Measurements from ENCODE around the gene KRTAP12-3. TPM values are rescaled to one million over a fixed set of nuclear protein-coding genes. Genes with fewer than 3 reads are reported as not detected.

Gene KRTAP12-3
- total and polyA plus RNA-seq, 9 of the 15 experiments (the other 6 are each of a cell fraction or from before 2014, with no cell fraction given), result not detected

GRCh38 chr21:44654576-44655175 is 3.1 kb upstream of the KRTAP12-3 start, which contains the start of gene KRTAP12-4:
TSS of gene KRTAP12-4 (minus strand) at chr21:44654659. CDS start at chr21:44654614, 45 bp downstream.
- Histone ChIP-seq H3K27ac (ENCODE audit: extremely low read depth, low read depth, low read length) (no peak within 1 kb of the TSS), H2AFZ (ENCODE audit: low read depth, low read length) (no peak within 1 kb of the TSS), H3K9ac (ENCODE audit: insufficient read depth in 1 of 2, low read depth in 2 of 2, low read length in 2 of 2) (no peak within 1 kb of the TSS), H3K4me2 (ENCODE audit: insufficient read depth, low read length) (no peak within 1 kb of the TSS), H3K9me3 (replicated peaks; ENCODE audit: control insufficient read depth, insufficient read depth, low read depth, low read length) (no peaks in the 10 kb centered on the region), H3K4me1 (replicated peaks in 1 of 2; ENCODE audit: control insufficient read depth in 2 of 2, insufficient read depth in 2 of 2, low read length in 2 of 2) (peaks cover 0 to 8% of the 10 kb centered on the region in 2 experiments; a peak in 2 of 5 replicates), H3K36me3 (ENCODE audit: control insufficient read depth, insufficient read depth, low read length) (no peaks in the 10 kb centered on the region), H4K20me1 (replicated peaks; ENCODE audit: control insufficient read depth, insufficient read depth, low read length) (no peaks in the 10 kb centered on the region), H3K4me3 (no peak within 1 kb of the TSS), H3K9me1 (ENCODE audit: control insufficient read depth, insufficient read depth, low read length) (no peaks in the 10 kb centered on the region), H3K27me3 (ENCODE audit: control insufficient read depth in 2 of 2, insufficient read depth in 2 of 2, low read length in 2 of 2) (peaks cover 11 to 52% of the 10 kb centered on the region in 2 experiments; a peak in 4 of 5 replicates), H3K79me2 (ENCODE audit: control insufficient read depth, insufficient read depth, low read length) (no peaks in the 10 kb centered on the region)
- intact Hi-C loops (cut with micrococcal nuclease), result no loop called here
- no peak for TF ChIP-seq TAF1 (IDR thresholded peaks at IDR 0.05; ENCODE audit: control insufficient read depth, extremely low read depth, insufficient read depth, low read length, severe bottlenecking)
- TF ChIP-seq BRD9 (IDR thresholded peaks at IDR 0.05; ENCODE audit: low read depth, partially characterized antibody), result no peak
- no peak for TF ChIP-seq HOXB6 (CRISPR knock-in tag; IDR thresholded peaks at IDR 0.05; ENCODE audit: borderline replicate concordance)
- no peak for TF ChIP-seq WHSC1 (IDR thresholded peaks at IDR 0.05; ENCODE audit: low read length)
- TF ChIP-seq ZKSCAN3 (CRISPR knock-in tag; IDR thresholded peaks at IDR 0.05), result no peak
- no peak for TF ChIP-seq JUN (IDR thresholded peaks at IDR 0.05; ENCODE audit: borderline replicate concordance, low read depth, low read length)
- no peak for TF ChIP-seq JUN (CRISPR knock-in tag; IDR thresholded peaks at IDR 0.05; ENCODE audit: borderline replicate concordance)
- TF ChIP-seq ZNF586 (CRISPR knock-in tag; conservative IDR thresholded peaks at IDR 0.05), result no peak
- TF ChIP-seq TAL1 (IDR thresholded peaks at IDR 0.05), result no peak
- no peak for TF ChIP-seq KHSRP (IDR thresholded peaks at IDR 0.05)
- no peak for TF ChIP-seq FOXA1 (IDR thresholded peaks at IDR 0.05; ENCODE audit: borderline replicate concordance)
- no peak for TF ChIP-seq SMAD3 (CRISPR knock-in tag; conservative IDR thresholded peaks at IDR 0.05)
- TF ChIP-seq THAP12 (CRISPR knock-in tag; IDR thresholded peaks at IDR 0.05), result no peak
- no peak for TF ChIP-seq NR0B1 (IDR thresholded peaks at IDR 0.05; ENCODE audit: partially characterized antibody)
- TF ChIP-seq ATF1 (CRISPR knock-in tag; IDR thresholded peaks at IDR 0.05), result no peak
- no peak for TF ChIP-seq ATF1 (tag; IDR thresholded peaks at IDR 0.05)
- TF ChIP-seq PPARD (CRISPR knock-in tag; IDR thresholded peaks at IDR 0.05), result no peak
- 1% methylated on average over 9 of the region's 9 CpGs for WGBS (ENCODE audit: insufficient coverage, low coverage, missing lambda C conversion rate)
- ChIA-PET CTCF (ENCODE audit: low intra/inter-chr PET ratio) (no interaction called here), POLR2A (interaction anchor here (1.2 kb wide), 1 partner anchor 88 kb away, joined by 3 read pairs; no protein-coding TSS in a partner anchor)
- no peak for ATAC-seq
- no TSS peak for BruUV-seq (replicated peaks)
- no peak for DNase-seq (ENCODE audit: extremely low read depth in 1 of 4, low spot score in 3 of 4)
- in situ Hi-C loops (cut with MboI), result no loop called here
- no peak for FAIRE-seq
